Measurements from ENCODE around the gene PSMC4.
"Not testable (repeated sequence)": the region's sequence is repeated elsewhere in the genome, so short reads cannot be mapped to it uniquely, and the experiment has no call there.

PSMC4 gene

DNA sequence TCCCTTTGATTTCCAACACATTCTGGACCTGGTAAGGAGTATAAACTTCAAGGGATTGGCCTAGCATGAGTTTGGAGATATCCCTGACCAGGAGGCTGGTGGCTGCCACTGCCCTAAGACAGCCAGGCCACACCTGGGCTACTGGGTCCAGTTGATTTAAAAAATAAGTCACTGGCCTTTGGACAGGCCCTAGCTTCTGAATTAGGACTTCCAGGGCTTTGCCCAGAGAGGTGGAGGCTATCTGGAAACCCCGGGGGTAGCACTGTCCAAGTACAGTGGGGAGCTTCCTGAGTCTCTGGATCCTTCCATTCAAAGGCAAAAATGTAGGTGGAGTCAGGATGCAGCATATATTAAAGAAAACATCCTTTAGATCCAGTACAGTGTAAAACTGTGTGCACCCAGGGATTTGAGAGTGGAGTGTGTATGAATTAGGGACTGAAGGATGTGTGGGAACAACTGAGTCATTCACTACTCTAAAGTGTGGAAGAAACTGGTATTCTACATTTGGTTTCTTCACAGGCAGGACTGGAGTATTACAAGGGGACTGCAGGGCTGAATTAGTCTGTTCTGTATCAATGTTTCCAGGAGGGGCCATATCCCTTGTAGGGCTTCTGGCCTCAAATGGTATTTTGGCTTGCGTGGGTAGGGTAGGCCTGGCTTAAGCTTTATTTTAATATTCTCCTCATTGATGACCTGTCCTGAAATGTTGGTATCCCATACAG lies 21.8 kb upstream of the PSMC4 start:
- DNase-seq, result peak; percentile 57

DNA sequence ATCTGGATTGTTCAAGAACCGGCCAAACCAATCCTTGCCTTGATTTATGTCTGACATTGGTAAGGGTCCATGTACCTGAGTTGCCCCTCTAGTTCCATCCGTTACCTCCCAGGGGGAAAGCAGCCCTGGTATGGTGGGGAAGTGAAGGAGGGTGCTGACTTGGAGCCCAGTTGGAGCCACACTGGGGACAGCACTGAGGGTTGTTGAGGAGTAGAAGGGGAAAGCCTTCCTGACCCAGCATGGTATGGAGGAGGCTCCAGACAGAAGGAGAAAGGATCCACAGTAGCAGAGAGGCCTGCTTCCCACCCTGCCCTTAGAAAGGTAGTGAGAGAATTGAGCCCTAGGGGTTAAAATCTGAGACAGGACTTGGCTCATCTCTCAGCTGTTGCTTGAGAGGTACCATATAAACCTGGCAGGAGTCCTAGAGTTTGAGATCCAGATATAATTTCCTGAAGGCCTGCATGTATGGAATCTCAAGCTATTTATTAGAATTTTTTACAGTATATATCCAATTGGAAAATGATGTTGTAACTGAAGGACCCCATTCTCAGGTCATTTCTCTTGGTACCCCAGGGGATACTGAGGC lies 19.8 kb upstream of the PSMC4 start:
- DNase-seq, result peak; percentile 55

GRCh38 chr19:39951686-39952085 lies 19.3 kb upstream of the PSMC4 start:
- DNase-seq, result peak; percentile 58

GRCh38 chr19:39953915-39954314 lies 17.1 kb upstream of the PSMC4 start:
- DNase-seq, result peak; percentile 59

DNA sequence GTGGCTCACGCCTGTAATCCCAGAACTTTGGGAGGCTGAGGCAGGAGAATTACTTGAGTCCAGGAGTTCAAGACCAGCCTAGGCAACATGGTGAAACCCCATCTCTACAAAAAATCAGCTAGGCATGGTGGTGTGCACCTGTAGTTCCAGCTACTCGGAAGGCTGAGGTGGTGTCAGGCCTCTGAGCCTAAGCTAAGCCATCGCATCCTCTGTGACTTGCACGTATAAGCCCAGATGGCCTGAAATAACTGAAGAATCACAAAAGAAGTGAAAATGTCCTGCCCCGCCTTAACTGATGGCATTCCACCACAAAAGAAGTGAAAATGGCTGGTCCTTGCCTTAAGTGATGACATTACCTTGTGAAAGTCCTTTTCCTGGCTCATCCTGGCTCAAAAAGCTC lies 13.1 kb upstream of the PSMC4 start:
- peak; percentile 50 for DNase-seq

DNA sequence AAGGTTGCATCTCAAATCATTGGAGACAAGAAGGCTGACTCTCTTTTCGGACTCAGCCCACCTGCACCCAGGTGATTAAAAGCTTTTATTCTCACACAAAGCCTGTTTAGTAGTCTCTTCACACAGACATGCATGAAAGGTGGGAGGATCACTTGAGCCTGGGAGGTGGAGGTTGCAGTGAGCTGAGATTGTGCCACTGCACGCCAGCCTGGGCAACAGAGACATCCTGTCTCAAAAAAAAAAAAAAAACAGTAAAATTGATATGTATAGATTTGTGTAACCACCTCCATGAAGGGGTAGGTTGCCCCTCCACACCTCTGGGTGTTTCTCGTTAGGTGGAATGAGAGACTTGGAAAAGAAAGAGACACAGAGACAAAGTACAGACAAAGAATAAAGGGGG lies 12.0 kb upstream of the PSMC4 start:
- peak; percentile 62 for DNase-seq

GRCh38 chr19:39959407-39959806 lies 11.6 kb upstream of the PSMC4 start:
- not testable (repeated sequence) for DNase-seq

- DNase-seq, result no peak
Observed at GRCh38 chr19:39963898-39964297, 7.1 kb upstream of the PSMC4 start.

DNA sequence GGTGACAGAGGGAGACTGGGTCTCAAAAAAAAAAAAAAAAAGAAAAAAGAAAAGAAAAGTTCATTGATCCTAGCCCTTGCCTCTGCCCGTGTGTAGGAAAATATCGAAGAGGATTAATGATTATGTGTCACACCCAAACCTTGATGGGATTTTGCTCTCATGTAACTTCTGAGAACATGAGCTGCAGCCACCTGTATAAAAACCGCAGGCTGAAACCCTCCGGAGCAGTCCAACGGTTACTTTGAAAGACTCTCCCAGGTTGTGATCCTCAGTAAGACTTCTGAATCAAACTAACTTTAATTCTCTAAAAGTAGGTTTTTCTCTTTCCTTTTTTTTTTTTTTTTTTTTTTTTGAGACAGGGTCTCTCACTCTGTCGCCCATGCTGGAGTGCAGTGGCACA lies 4.3 kb upstream of the PSMC4 start:
- peak; percentile 4 for DNase-seq

GRCh38 chr19:39967561-39967960 lies 3.4 kb upstream of the PSMC4 start:
- peak; percentile 32 for DNase-seq

- peak; percentile 56 for DNase-seq
Observed at GRCh38 chr19:39968789-39969188, 2.2 kb upstream of the PSMC4 start.

- no peak for DNase-seq
Observed at GRCh38 chr19:39969266-39969665, 1.7 kb upstream of the PSMC4 start.

- peak; percentile 67 for DNase-seq
Observed at GRCh38 chr19:39969681-39970424, 1.1 kb upstream of the PSMC4 start.

DNA sequence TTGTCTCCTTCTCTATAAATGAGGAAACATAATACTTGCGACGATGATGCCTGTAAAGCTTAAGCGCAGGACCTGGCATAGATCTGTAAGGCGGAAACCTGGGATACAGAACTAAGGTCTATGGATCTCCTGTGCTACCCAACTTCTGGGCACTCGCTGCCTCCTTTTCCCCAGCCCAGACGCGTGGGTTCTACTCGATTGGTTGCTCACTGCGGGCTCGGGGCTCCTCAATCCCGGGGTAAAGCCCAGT lies 615 bp upstream of the PSMC4 start:
- no peak for DNase-seq

DNA sequence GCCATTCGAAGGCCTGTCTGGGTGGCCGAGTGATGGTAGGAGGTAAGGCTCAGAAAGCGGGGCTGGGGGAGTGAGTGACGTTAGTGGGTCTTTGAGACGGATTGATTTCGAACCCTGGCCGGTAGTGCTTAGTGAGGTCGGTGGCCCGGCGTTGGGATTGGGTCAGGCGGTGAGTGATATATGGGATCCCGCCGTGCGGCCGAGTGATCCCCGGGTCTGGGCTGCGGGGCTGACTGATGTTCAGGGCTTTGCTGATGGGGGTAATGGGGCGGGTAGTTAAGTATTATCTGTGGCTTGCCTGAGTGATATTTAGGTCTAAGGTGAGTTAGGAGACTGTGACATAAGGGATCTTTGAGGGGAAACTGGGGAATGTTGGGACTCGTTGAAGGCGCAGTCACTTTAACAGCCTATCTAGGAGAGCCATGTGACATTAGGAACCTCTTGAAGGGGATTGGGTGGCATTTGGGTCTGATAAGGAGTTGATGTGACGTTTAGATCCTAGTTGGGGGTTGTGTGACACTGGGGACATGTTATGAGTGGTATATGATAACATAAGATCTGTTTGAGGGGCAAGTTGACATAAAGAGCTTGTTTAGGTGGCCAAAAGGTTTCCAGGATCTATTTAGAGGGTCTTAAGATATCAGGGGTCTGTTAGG lies 543 bp downstream of the PSMC4 start:
- no peak for DNase-seq

- no peak for DNase-seq
Observed at GRCh38 chr19:39974377-39975155, 3.6 kb downstream of the PSMC4 start.

GRCh38 chr19:39982883-39983282 lies 11.9 kb downstream of the PSMC4 start:
- no peak for DNase-seq

GRCh38 chr19:39983695-39984300 lies 12.8 kb downstream of the PSMC4 start:
- DNase-seq, result no peak

GRCh38 chr19:39986643-39987042 lies 15.7 kb downstream of the PSMC4 start:
- DNase-seq, result no peak

- DNase-seq, result no peak
Observed at GRCh38 chr19:39987167-39987566, 16.2 kb downstream of the PSMC4 start.

DNA sequence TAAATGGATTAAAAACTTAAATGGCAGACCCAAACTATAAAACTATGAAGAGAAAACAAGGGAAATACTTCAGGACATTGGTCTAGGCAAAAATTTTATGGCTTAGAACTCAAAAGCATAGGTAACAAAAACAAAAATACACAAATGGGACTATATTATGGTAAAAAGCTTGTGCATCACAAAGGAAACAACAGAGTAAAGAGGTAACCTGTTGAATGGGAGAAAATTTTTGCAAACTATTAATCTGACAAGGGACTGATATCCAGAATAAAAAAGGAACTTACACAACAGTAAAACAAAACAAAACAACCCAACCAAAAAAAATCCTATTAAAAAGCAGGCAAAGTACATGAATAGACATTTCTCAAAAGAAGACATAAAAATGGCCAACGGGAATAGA lies 16.6 kb downstream of the PSMC4 start:
- no peak for DNase-seq

- no peak for DNase-seq
Observed at GRCh38 chr19:39993605-39994004, 22.6 kb downstream of the PSMC4 start.

DNA sequence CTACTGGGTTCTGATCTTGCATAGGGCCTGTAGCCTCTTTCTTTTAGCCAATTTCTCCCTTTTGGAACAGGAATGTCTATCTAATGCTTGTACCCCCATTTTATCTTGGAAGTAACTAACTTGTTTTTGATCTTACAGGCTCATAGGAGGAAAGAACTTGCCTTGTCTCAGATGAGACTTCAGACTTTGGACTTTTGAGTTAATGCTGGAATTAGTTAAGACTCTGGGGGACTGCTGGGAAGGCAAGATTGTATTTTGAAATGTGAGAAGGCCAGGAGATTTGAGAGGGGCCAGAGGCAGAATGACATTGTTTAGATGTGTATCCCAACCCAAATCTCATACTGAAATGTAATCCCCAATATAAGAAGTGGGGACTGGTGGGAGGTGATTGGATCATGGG lies 23.4 kb downstream of the PSMC4 start:
- no peak for DNase-seq

Measured in activated CD8-positive, alpha-beta memory T cell treated with anti-CD3 and anti-CD28 coated beads for 24 hours (primary cell).